K562 (cell line): ENCODE data around the gene CCNY.

ENCODE experiments used
- CEBPZ ChIP-seq: fragments of 150-350 bp; IDR thresholded peaks from 2 replicates; pipeline ENCODE4 v1.6.1; 2014; ENCODE audit warnings: low read depth, mild to moderate bottlenecking, low read length, borderline replicate concordance
- FOXA3 ChIP-seq, 2 experiments: fragments of 450-650 bp in 1 of 2; sonication (generic) in 1 of 2; formaldehyde crosslinking; IDR thresholded peaks in 1 of 2; conservative IDR thresholded peaks in 1 of 2; 2 replicates each; pipeline versions ENCODE4 v1.4.0 to v1.8.0; 2020 to 2022; ENCODE audit warnings: mild to moderate bottlenecking in 2 of 2, missing genetic modification reagents in 1 of 2
- NFATC3 ChIP-seq: fragments of 450-650 bp; IDR thresholded peaks from 2 replicates; pipeline ENCODE4 v1.6.1; 2017; ENCODE audit warnings: mild to moderate bottlenecking
- RAD51 ChIP-seq: fragments of 450-650 bp; IDR thresholded peaks from 2 replicates; pipeline ENCODE4 v1.7.1; 2016; ENCODE audit warnings: low read depth, mild to moderate bottlenecking, borderline replicate concordance
- SMARCB1 ChIP-seq: IDR thresholded peaks from 2 replicates; pipeline ENCODE4 v1.6.1; 2011; ENCODE audit warnings: improper control_type of control experiment, low read depth; ENCODE audit not compliant: insufficient read length
- SREBF2 ChIP-seq: sonication (generic); formaldehyde crosslinking; IDR thresholded peaks from 2 replicates; pipeline ENCODE4 v1.4.0; 2020; ENCODE audit warnings: mild to moderate bottlenecking, missing genetic modification reagents
- TEAD4 ChIP-seq, 2 experiments: sonication (generic) in 1 of 2; formaldehyde crosslinking in 1 of 2; IDR thresholded peaks; 2 replicates each; pipeline versions ENCODE4 v1.6.1 to v1.8.0; 2012 to 2022; ENCODE audit warnings: borderline replicate concordance in 1 of 2, inconsistent platforms in 1 of 2, low read length in 1 of 2, mild to moderate bottlenecking in 1 of 2, missing genetic modification reagents in 1 of 2
- UBTF ChIP-seq, 2 experiments: IDR thresholded peaks; 2 replicates each; pipeline ENCODE4 v1.6.1; 2012; ENCODE audit warnings: improper control_type of control experiment in 2 of 2, low read depth in 2 of 2, low read length in 2 of 2, borderline replicate concordance in 1 of 2
- ZNF133 ChIP-seq: fragments of 250-450 bp; sonication (Bioruptor Pico); IDR thresholded peaks from 2 replicates; pipeline ENCODE4 v1.4.0; 2020; ENCODE audit warnings: mild to moderate bottlenecking
- ZNF655 ChIP-seq: fragments of 250-450 bp; sonication (Bioruptor Pico); IDR thresholded peaks from 2 replicates; pipeline ENCODE4 v1.5.0; 2021
- TF ChIP-seq, protein P1 (sequence below), 3 experiments: IDR thresholded peaks in 2 of 3; conservative IDR thresholded peaks in 1 of 3; 2 replicates each; pipeline ENCODE4 v1.5.1; 2011 to 2012; ENCODE audit warnings: low read length in 3 of 3, mild to moderate bottlenecking in 3 of 3, control low read depth in 2 of 3, improper control_type of control experiment in 1 of 3, inconsistent platforms in 1 of 3, low read depth in 1 of 3, mixed read lengths in 1 of 3, moderate library complexity in 1 of 3; ENCODE audit not compliant: insufficient read depth in 2 of 3

GRCh38 chr10:35442028-35442427 lies 105.7 kb downstream of the CCNY start:
- TF ChIP-seq ZNF133 (CRISPR knock-in tag) (no peak), SREBF2 (CRISPR knock-in tag) (no peak), ZNF655 (no peak), CEBPZ (no peak), TEAD4 (IDR thresholded peaks at IDR 0.05; ENCODE audit: low read length) (no peak), TEAD4 (CRISPR knock-in tag; IDR thresholded peaks at IDR 0.05; ENCODE audit: borderline replicate concordance) (no peak), NFATC3 (no peak), SMARCB1 (no peak), FOXA3 (CRISPR knock-in tag; conservative IDR thresholded peaks at IDR 0.05 in 1 of 2, IDR thresholded peaks at IDR 0.05 in 1 of 2) (no peak), RAD51 (no peak), UBTF (IDR thresholded peaks at IDR 0.05; ENCODE audit: borderline replicate concordance in 1 of 2, low read depth in 2 of 2, low read length in 2 of 2) (no peak)
- TF ChIP-seq, protein P1, sequence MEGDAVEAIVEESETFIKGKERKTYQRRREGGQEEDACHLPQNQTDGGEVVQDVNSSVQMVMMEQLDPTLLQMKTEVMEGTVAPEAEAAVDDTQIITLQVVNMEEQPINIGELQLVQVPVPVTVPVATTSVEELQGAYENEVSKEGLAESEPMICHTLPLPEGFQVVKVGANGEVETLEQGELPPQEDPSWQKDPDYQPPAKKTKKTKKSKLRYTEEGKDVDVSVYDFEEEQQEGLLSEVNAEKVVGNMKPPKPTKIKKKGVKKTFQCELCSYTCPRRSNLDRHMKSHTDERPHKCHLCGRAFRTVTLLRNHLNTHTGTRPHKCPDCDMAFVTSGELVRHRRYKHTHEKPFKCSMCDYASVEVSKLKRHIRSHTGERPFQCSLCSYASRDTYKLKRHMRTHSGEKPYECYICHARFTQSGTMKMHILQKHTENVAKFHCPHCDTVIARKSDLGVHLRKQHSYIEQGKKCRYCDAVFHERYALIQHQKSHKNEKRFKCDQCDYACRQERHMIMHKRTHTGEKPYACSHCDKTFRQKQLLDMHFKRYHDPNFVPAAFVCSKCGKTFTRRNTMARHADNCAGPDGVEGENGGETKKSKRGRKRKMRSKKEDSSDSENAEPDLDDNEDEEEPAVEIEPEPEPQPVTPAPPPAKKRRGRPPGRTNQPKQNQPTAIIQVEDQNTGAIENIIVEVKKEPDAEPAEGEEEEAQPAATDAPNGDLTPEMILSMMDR (IDR thresholded peaks at IDR 0.05 in 2 of 3, conservative IDR thresholded peaks at IDR 0.05 in 1 of 3; ENCODE audit: insufficient read depth in 2 of 3, low read depth in 1 of 3, low read length in 3 of 3): no peak
